H1 (cell line): ENCODE data around the gene LTBP1. TPM values are rescaled to one million over a fixed set of nuclear protein-coding genes. Genes with fewer than 3 reads are reported as not detected.
"Not testable (repeated sequence)": the region's sequence is repeated elsewhere in the genome, so short reads cannot be mapped to it uniquely, and the experiment has no call there.

Source experiments
- CTCF ChIA-PET: fragments of 300-600 bp; sonication (Branson Sonifier 250); formaldehyde crosslinking; loops from one replicate; lab custom pipeline; 2021; ENCODE audit not compliant: partially characterized antibody; lab: Charles Lee
- POLR2A ChIA-PET: fragments of 300-600 bp; sonication (Branson Sonifier 250); formaldehyde crosslinking; loops from one replicate; lab custom pipeline; 2021; ENCODE audit warnings: inconsistent platforms; ENCODE audit not compliant: partially characterized antibody; lab: Charles Lee
- DNase-seq, 2 experiments: peaks; one replicate each; pipeline versions ENCODE4 v3.0.0 to v3.0.0-alpha.2; 2010 to 2022; ENCODE audit warnings: low spot score in 2 of 2, low read depth in 1 of 2, mixed read lengths in 1 of 2
- FAIRE-seq: peaks from 2 replicates; lab custom pipeline; 2011; peaks lifted over from hg19 to GRCh38; lab: Jason Lieb, UNC
- H2AFZ ChIP-seq: 2 replicates; pipeline ENCODE4 v1.8.1; 2012; ENCODE audit warnings: low read length, inconsistent platforms
- H2AK5ac ChIP-seq: 2 replicates; pipeline ENCODE4 v1.6.1; 2013; ENCODE audit warnings: low read depth, low read length
- H2BK120ac ChIP-seq: replicated peaks from 2 replicates; pipeline ENCODE3; 2013; ENCODE audit warnings: low read depth, low read length, inconsistent platforms
- H2BK12ac ChIP-seq: 2 replicates; pipeline ENCODE4 v1.6.1; 2013; ENCODE audit warnings: low read depth, low read length
- H2BK15ac ChIP-seq: 2 replicates; pipeline ENCODE4 v1.6.1; 2013; ENCODE audit warnings: low read length
- H2BK20ac ChIP-seq: 2 replicates; pipeline ENCODE4 v1.6.1; 2013; ENCODE audit warnings: low read length
- H2BK5ac ChIP-seq: 2 replicates; pipeline ENCODE4 v1.6.1; 2013; ENCODE audit warnings: low read depth, low read length
- H3K14ac ChIP-seq: 2 replicates; pipeline ENCODE4 v1.6.1; 2013; ENCODE audit warnings: inconsistent platforms; ENCODE audit not compliant: insufficient read length
- H3K18ac ChIP-seq: 2 replicates; pipeline ENCODE4 v1.6.1; 2013; ENCODE audit warnings: low read length; ENCODE audit errors: extremely low read depth
- H3K23ac ChIP-seq: 2 replicates; pipeline ENCODE4 v1.6.1; 2013; ENCODE audit warnings: inconsistent platforms; ENCODE audit not compliant: insufficient read length
- H3K23me2 ChIP-seq: 2 replicates; pipeline ENCODE4 v1.6.1; 2013; ENCODE audit warnings: low read depth, low read length
- H3K27ac ChIP-seq: 2 replicates; pipeline ENCODE4 v1.6.1; 2011; ENCODE audit warnings: low read depth, low read length, inconsistent platforms
- H3K27me3 ChIP-seq, 4 experiments: replicated peaks in 1 of 4; 1 replicate in 1 of 4; 2 replicates in 3 of 4; pipeline versions ENCODE4 v1.6.1 to v1.8.1; 2011 to 2013; ENCODE audit warnings: low read length in 3 of 4, mild to moderate bottlenecking in 3 of 4, inconsistent platforms in 2 of 4, mixed read lengths in 2 of 4, moderate library complexity in 1 of 4; ENCODE audit not compliant: control insufficient read depth in 3 of 4, insufficient read depth in 3 of 4; ENCODE audit errors: extremely low read depth in 1 of 4
- H3K36me3 ChIP-seq, 4 experiments: 2 replicates each; pipeline versions ENCODE4 v1.6.1 to v1.8.1; 2011 to 2013; ENCODE audit warnings: mild to moderate bottlenecking in 4 of 4, low read length in 3 of 4, moderate library complexity in 2 of 4, control low read depth in 1 of 4, inconsistent platforms in 1 of 4; ENCODE audit not compliant: insufficient read depth in 4 of 4, control insufficient read depth in 2 of 4
- H3K4ac ChIP-seq: replicated peaks from 2 replicates; pipeline ENCODE3; 2013; ENCODE audit warnings: low read length, low read depth, mixed read lengths, inconsistent platforms; ENCODE audit not compliant: insufficient read length
- H3K4me1 ChIP-seq, 4 experiments: replicated peaks in 1 of 4; 1 replicate in 1 of 4; 2 replicates in 3 of 4; pipeline versions ENCODE4 v1.6.1 to v1.8.1; 2011 to 2013; ENCODE audit warnings: low read length in 3 of 4, inconsistent platforms in 2 of 4, mixed read lengths in 1 of 4; ENCODE audit not compliant: insufficient read depth in 4 of 4, control insufficient read depth in 3 of 4
- H3K4me2 ChIP-seq, 2 experiments: 2 replicates each; pipeline versions ENCODE4 v1.6.1 to v1.8.1; 2011 to 2013; ENCODE audit warnings: low read depth in 2 of 2, low read length in 2 of 2, control low read depth in 1 of 2, inconsistent platforms in 1 of 2, mild to moderate bottlenecking in 1 of 2; ENCODE audit not compliant: insufficient read depth in 1 of 2
- H3K4me3 ChIP-seq, 4 experiments: fragments of 200-600, 300-600 bp in 1 of 4; sonication (generic), shearing (Covaris generic), sonication (Bioruptor Twin) in 1 of 4; 2 replicates each; pipeline versions ENCODE4 v1.5.1 to v1.8.1; 2011 to 2016; ENCODE audit warnings: low read length in 4 of 4, low read depth in 3 of 4, control low read depth in 2 of 4, inconsistent platforms in 2 of 4, mild to moderate bottlenecking in 2 of 4, mixed read lengths in 1 of 4, moderate library complexity in 1 of 4; ENCODE audit not compliant: insufficient read depth in 2 of 4; ENCODE audit errors: extremely low read depth in 1 of 4
- H3K56ac ChIP-seq: replicated peaks from 2 replicates; pipeline ENCODE3; 2013; ENCODE audit warnings: low read depth, mild to moderate bottlenecking, mixed read lengths, low read length, inconsistent platforms; ENCODE audit not compliant: insufficient read length
- H3K79me1 ChIP-seq: 2 replicates; pipeline ENCODE4 v1.6.1; 2013; ENCODE audit warnings: low read depth, low read length, control low read depth
- H3K79me2 ChIP-seq, 2 experiments: 2 replicates each; pipeline versions ENCODE4 v1.6.1 to v1.8.1; 2012 to 2013; ENCODE audit warnings: low read length in 2 of 2, mild to moderate bottlenecking in 2 of 2, inconsistent platforms in 1 of 2; ENCODE audit not compliant: insufficient read depth in 2 of 2, control insufficient read depth in 1 of 2
- H3K9ac ChIP-seq, 4 experiments: replicated peaks in 1 of 4; 1 replicate in 1 of 4; 2 replicates in 3 of 4; pipeline versions ENCODE4 v1.6.1 to v1.8.1; 2011 to 2013; ENCODE audit warnings: low read depth in 3 of 4, low read length in 3 of 4, control low read depth in 2 of 4, mild to moderate bottlenecking in 2 of 4, moderate library complexity in 2 of 4, inconsistent platforms in 1 of 4; ENCODE audit errors: extremely low read depth in 1 of 4
- H3K9me3 ChIP-seq, 2 experiments: 2 replicates each; pipeline versions ENCODE4 v1.6.1 to v1.8.1; 2012 to 2013; ENCODE audit warnings: mild to moderate bottlenecking in 2 of 2, moderate library complexity in 2 of 2, control low read depth in 1 of 2, inconsistent platforms in 1 of 2, low read depth in 1 of 2, low read length in 1 of 2, mixed read lengths in 1 of 2; ENCODE audit not compliant: insufficient read depth in 2 of 2
- H4K20me1 ChIP-seq, 2 experiments: replicated peaks in 1 of 2; 2 replicates each; pipeline versions ENCODE3 to v1.8.1; 2011 to 2013; ENCODE audit warnings: inconsistent platforms in 2 of 2, low read length in 2 of 2, mild to moderate bottlenecking in 1 of 2; ENCODE audit not compliant: insufficient read depth in 2 of 2, control insufficient read depth in 1 of 2
- H4K5ac ChIP-seq: 2 replicates; pipeline ENCODE4 v1.6.1; 2013; ENCODE audit warnings: low read length, low read depth, mixed read lengths, inconsistent platforms; ENCODE audit not compliant: insufficient read length
- H4K8ac ChIP-seq: 2 replicates; pipeline ENCODE4 v1.8.0; 2013; ENCODE audit warnings: mild to moderate bottlenecking, moderate library complexity, low read length, inconsistent platforms; ENCODE audit not compliant: insufficient read depth; ENCODE audit errors: extremely low read depth
- H4K91ac ChIP-seq: replicated peaks from 2 replicates; pipeline ENCODE3; 2013; ENCODE audit warnings: low read length, mixed read lengths, inconsistent platforms; ENCODE audit not compliant: insufficient read length
- GTF2F1 ChIP-seq: IDR thresholded peaks from 2 replicates; pipeline ENCODE4 v1.6.1; 2012; ENCODE audit warnings: low read depth, low read length, improper control_type of control experiment, borderline replicate concordance
- MAFK ChIP-seq: IDR thresholded peaks from 2 replicates; pipeline ENCODE4 v1.6.1; 2012; ENCODE audit warnings: low read depth, mild to moderate bottlenecking, improper control_type of control experiment, low read length
- WGBS, 2 experiments: shearing (Covaris generic) in 1 of 2; methylation state at CpG; one replicate each; pipeline versions ENCODE4 v1.1.6 to v1.1.7; 2013 to 2015; ENCODE audit warnings: low lambda C conversion rate in 2 of 2, mixed read lengths in 2 of 2, inconsistent platforms in 1 of 2, low coverage in 1 of 2, missing lambda C conversion rate in 1 of 2; ENCODE audit not compliant: insufficient replicate concordance in 2 of 2, insufficient coverage in 1 of 2, insufficient read length in 1 of 2; ENCODE audit errors: extremely low coverage in 1 of 2, missing lambda C conversion rate in 1 of 2; 5-methylcytosine and 5-hydroxymethylcytosine counted together
- polyA plus RNA-seq, 7 experiments: library from polyadenylated mRNA; depleted of rRNA in 3 of 7; stranded (reverse) in 5 of 7; unstranded in 2 of 7; fragments of >200 nt in 5 of 7; fragments of 200-250 nt in 2 of 7; gene quantifications; 1 replicate in 5 of 7; 2 replicates in 1 of 7; 4 replicates in 1 of 7; pipeline versions ENCODE4 v1.2.1 to v1.2.3, GENCODE V29; 2011 to 2013; ENCODE audit warnings: missing spikeins in 2 of 7, mixed read lengths in 2 of 7
- total RNA-seq: library from RNA; stranded (reverse); fragmentation: NEBNext Ultra II Directional; extraction: Animal tissue kit (Norgen Biotek cat#: 25700); gene quantifications from 2 replicates; pipeline ENCODE4 v1.2.1, GENCODE V29; 2021

LTBP1 gene
- total and polyA plus RNA-seq, 2 of the 8 experiments (the other 6 are each of a cell fraction or from before 2014, with no cell fraction given) = 15.4 to 24.7 TPM

DNA sequence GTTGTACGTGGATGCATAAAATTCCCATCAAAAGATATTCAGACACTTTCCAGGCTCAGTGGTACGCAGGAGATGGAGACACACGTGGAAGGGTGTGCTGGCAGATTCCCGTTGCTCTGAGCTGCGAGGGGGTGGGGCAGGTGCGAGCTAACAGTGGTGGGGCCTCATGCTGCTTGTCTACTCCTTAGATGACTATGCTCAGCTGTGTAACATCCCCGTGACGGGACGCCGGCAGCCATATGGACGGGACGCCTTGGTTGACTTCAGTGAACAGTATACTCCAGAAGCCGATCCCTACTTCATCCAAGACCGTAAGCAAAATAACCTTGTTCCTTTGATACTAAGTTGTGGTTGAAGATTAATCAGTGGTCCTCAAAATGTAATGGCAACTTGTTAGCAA, 442.2 kb downstream of the LTBP1 start:
- Histone ChIP-seq H2BK15ac (no peak overlapping the region), H3K9me3 (no peaks in the 10 kb centered on the region), H2BK20ac (no peak overlapping the region), H3K23me2 (no peaks in the 10 kb centered on the region), H2BK120ac (no peak overlapping the region), H4K91ac (no peak overlapping the region), H3K23ac (no peak overlapping the region), H3K27ac (no peak overlapping the region), H4K8ac (no peak overlapping the region), H3K79me2 (no peaks in the 10 kb centered on the region), H2BK5ac (no peak overlapping the region), H3K56ac (no peak overlapping the region), H3K4ac (no peak overlapping the region), H3K4me2 (no peak overlapping the region), H3K79me1 (no peaks in the 10 kb centered on the region), H3K14ac (no peak overlapping the region), H4K20me1 (no peaks in the 10 kb centered on the region), H3K4me1 (no peaks in the 10 kb centered on the region), H3K9ac (no peak overlapping the region), H3K27me3 (no peaks in the 10 kb centered on the region), H2BK12ac (no peak overlapping the region), H4K5ac (no peak overlapping the region), H3K4me3 (no peak overlapping the region), H3K18ac (no peak overlapping the region), H3K36me3 (no peaks in the 10 kb centered on the region; a peak in 1 of 8 replicates), H2AK5ac (no peak overlapping the region), H2AFZ (no peak overlapping the region)
- 88% methylated on average over 14 of the region's 14 CpGs; no CpG with 5 or more reads in 1 of the 2 experiments for WGBS, 2 experiments
- FAIRE-seq (no peak), DNase-seq (no peak)
- CTCF ChIA-PET = interaction anchor here (0.9 to 3.1 kb wide), 6 partner anchors 9 to 616 kb away, joined by 3 to 19 read pairs (median 4); no protein-coding TSS in a partner anchor
- no peak for TF ChIP-seq MAFK
- no peak for TF ChIP-seq GTF2F1
- POLR2A ChIA-PET = no interaction called here

DNA sequence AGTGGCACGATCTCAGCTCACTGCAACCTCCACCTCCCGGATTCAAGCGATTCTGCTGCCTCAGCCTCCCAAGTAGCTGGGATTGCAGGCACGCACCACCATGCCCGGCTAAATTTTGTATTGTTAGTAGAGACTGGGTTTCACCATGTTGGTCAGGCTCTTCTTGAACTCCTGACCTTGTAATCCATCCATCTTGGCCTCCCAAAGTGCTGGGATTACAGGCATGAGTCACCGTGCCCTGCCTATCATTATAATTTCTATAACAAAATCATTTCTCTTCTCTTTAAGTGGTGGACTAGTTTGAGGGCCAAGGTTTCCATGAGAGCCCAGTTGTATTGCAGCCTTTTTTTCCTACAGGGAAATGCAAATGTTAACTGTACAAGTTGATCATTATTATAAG, 442.9 kb downstream of the LTBP1 start:
- H2BK12ac ChIP-seq, POLR2A ChIA-PET, H3K79me1 ChIP-seq, H2BK120ac ChIP-seq, H3K23me2 ChIP-seq, H4K20me1 ChIP-seq, H3K9ac ChIP-seq, H3K9me3 ChIP-seq, H2AFZ ChIP-seq, H3K36me3 ChIP-seq, FAIRE-seq, H2AK5ac ChIP-seq, H3K27me3 ChIP-seq, H4K91ac ChIP-seq, H3K14ac ChIP-seq, H3K27ac ChIP-seq, H3K4me2 ChIP-seq, H4K8ac ChIP-seq, H4K5ac ChIP-seq, H3K4me1 ChIP-seq, H3K18ac ChIP-seq, H3K4ac ChIP-seq, H3K23ac ChIP-seq, H3K4me3 ChIP-seq, H3K56ac ChIP-seq, H2BK20ac ChIP-seq, H2BK15ac ChIP-seq, H3K79me2 ChIP-seq, H2BK5ac ChIP-seq: not testable (repeated sequence)
- DNase-seq = peak in 1 of 2 experiments; percentile 10
- 89% methylated on average over 6 of the region's 6 CpGs; no CpG with 5 or more reads in 1 of the 2 experiments for WGBS, 2 experiments
- CTCF ChIA-PET = interaction anchor here (0.6 to 3.1 kb wide), 5 partner anchors 10 to 564 kb away, joined by 3 to 19 read pairs (median 8); no protein-coding TSS in a partner anchor
